ENCODE data around the gene STYXL2. TPM values are rescaled to one million over a fixed set of nuclear protein-coding genes. Genes with fewer than 3 reads are reported as not detected.

Gene STYXL2
- total RNA-seq, 6 experiments from 2014 or later, result not detected

GRCh38 chr1:167138703-167139102 lies 44.8 kb downstream of the STYXL2 start:
- Mint-ChIP-seq H3K4me3 (no peak overlapping the region), H3K4me1 (ENCODE audit: low read depth) (peaks cover 11% of the 10 kb centered on the region), H3K9me3 (no peaks in the 10 kb centered on the region), H3K27me3 (ENCODE audit: insufficient read depth) (peaks cover 4% of the 10 kb centered on the region), H3K27ac (no peak overlapping the region), H3K36me3 (ENCODE audit: low read depth) (no peaks in the 10 kb centered on the region)
- TF ChIP-seq CTCF (IDR thresholded peaks at IDR 0.05), result no peak
- DNase-seq, result no peak

GRCh38 chr1:167141963-167142362 lies 48.1 kb downstream of the STYXL2 start:
- no peaks in the 10 kb centered on the region for H3K9me3 Mint-ChIP-seq

More at GRCh38 chr1:167141963-167142362, 48.1 kb downstream of the STYXL2 start:
- Mint-ChIP-seq H3K4me3 (no peak overlapping the region), H3K27me3 (ENCODE audit: insufficient read depth) (peaks cover 3% of the 10 kb centered on the region), H3K4me1 (ENCODE audit: low read depth) (no peaks in the 10 kb centered on the region), H3K27ac (no peak overlapping the region), H3K36me3 (ENCODE audit: low read depth) (no peaks in the 10 kb centered on the region)
- no peak for DNase-seq
- no peak for TF ChIP-seq CTCF (IDR thresholded peaks at IDR 0.05)

Other genes with a start within 250 kb of the STYXL2 start
- gene TADA1, start 217.8 kb upstream of the STYXL2 start, total RNA-seq (2021; fragmentation: NEBNext Ultra II Directional; extraction: Animal tissue kit (Norgen Biotek cat#: 25700)), result 1 to 10 TPM; 6.5 to 8.1 (median 7.0) TPM
- gene ILDR2, start 118.5 kb upstream of the STYXL2 start, total RNA-seq (2021; fragmentation: NEBNext Ultra II Directional; extraction: Animal tissue kit (Norgen Biotek cat#: 25700)), result not detected
- not detected for gene MAEL, start 104.8 kb upstream of the STYXL2 start, total RNA-seq (2021; fragmentation: NEBNext Ultra II Directional; extraction: Animal tissue kit (Norgen Biotek cat#: 25700))
- not detected for gene GPA33, start 3.7 kb upstream of the STYXL2 start, total RNA-seq (2021; fragmentation: NEBNext Ultra II Directional; extraction: Animal tissue kit (Norgen Biotek cat#: 25700))
- 1 to 10 TPM; 3.4 to 6.6 (median 4.4) TPM for gene POU2F1, start 126.8 kb downstream of the STYXL2 start, total RNA-seq (2021; fragmentation: NEBNext Ultra II Directional; extraction: Animal tissue kit (Norgen Biotek cat#: 25700))

All from HFFc6 (cell line).